GM12892 (cell line): ENCODE measurements around the gene TLE2.
A peak's percentile ranks its signal among the peaks of the same experiment; 100 is the strongest.
"Not testable (repeated sequence)": the region's sequence is repeated elsewhere in the genome, so short reads cannot be mapped to it uniquely, and the experiment has no call there.

Source experiments
- DNase-seq: peaks from one replicate; pipeline ENCODE4 v3.0.0; 2011; ENCODE audit not compliant: insufficient read length
- FAIRE-seq: peaks from 2 replicates; lab custom pipeline; 2011; peaks lifted over from hg19 to GRCh38; lab: Jason Lieb, UNC
- POLR2A ChIP-seq: IDR thresholded peaks from 2 replicates; pipeline ENCODE4 v1.6.1; 2011; ENCODE audit warnings: low read depth, low read length, control low read depth
- POLR2AphosphoS5 ChIP-seq: IDR thresholded peaks from 2 replicates; pipeline ENCODE4 v1.6.1; 2011; ENCODE audit warnings: low read depth, low read length, control low read depth
- TAF1 ChIP-seq: IDR thresholded peaks from 2 replicates; pipeline ENCODE4 v1.6.1; 2011; ENCODE audit warnings: low read depth, mild to moderate bottlenecking, control low read depth, low read length, borderline replicate concordance

TLE2 gene

GRCh38 chr19:3045191-3045590, 16.1 kb upstream of the TLE2 start:
- DNase-seq (no peak), FAIRE-seq (no peak)
- no peak for TF ChIP-seq POLR2AphosphoS5

GRCh38 chr19:3042621-3043267, 13.7 kb upstream of the TLE2 start:
- TF ChIP-seq TAF1 (no peak), POLR2AphosphoS5 (no peak), POLR2A (no peak)
- DNase-seq (no peak), FAIRE-seq (no peak)

DNA sequence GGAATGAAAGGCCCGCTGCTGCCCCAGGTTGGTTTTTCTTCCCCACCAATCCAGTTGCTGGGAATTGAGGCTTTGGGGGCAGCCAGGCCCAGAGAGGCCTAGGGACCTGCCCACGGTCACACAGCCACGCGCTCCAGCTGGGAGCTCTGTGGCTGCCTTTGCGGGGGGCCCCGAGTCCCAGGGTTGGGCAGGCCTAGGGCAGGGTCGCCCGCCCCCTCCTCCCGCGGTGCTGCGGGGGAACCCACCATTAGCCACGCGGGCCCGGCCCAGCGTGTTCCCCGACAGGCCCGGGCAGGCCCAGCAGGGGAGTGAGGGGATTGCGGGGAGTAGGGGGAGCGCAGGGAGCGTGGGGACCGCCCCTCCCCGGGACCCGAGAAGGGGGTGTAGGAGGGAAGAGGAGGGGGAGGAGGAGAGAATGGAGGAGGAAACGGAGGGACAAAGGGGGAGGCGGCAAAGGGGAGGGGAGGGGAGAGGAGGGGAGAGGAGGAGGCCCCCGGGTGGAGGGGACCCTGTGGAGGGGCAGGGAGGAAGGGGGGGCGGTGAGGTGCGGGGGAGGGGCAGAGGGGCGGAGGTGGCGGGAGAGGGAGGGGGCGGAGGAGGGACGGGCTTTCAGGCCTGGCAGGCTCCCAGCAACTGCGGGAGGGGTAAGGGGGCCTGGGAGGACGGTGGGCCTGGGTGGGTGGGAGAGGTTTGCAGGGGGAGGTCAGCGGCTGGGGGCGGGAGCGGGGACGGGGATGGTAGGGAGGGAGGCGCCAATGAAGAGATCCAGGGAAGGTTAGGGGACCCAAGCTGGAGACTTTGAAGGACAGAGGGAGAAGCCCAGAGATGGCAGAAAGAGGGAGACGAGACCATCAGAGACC, 12.9 kb upstream of the TLE2 start:
- no peak for DNase-seq
- TF ChIP-seq POLR2A: no peak
- TF ChIP-seq POLR2AphosphoS5: no peak
- no peak for TF ChIP-seq TAF1
- FAIRE-seq: no peak

DNA sequence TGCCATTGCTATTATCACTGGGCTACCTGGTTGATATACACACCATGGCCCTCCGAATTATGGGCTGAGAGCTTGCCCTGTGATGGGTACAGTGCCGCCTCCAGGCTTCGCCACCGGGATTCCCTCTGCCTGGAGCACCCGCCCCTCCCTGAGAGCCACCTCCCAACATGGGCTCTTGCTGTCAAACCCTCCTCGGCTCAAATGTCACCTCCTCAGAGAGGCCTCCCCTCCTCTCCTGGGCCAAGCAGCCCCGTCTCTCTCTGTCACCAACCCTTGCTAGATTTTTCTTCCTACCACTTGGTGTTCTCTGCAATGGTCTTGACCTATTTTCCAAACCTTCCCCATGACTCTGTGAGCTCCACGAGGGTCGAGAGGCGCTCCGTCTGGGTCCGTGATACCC, 12.2 kb upstream of the TLE2 start:
- DNase-seq: no peak
- FAIRE-seq: no peak
- no peak for TF ChIP-seq POLR2A
- no peak for TF ChIP-seq POLR2AphosphoS5
- no peak for TF ChIP-seq TAF1

DNA sequence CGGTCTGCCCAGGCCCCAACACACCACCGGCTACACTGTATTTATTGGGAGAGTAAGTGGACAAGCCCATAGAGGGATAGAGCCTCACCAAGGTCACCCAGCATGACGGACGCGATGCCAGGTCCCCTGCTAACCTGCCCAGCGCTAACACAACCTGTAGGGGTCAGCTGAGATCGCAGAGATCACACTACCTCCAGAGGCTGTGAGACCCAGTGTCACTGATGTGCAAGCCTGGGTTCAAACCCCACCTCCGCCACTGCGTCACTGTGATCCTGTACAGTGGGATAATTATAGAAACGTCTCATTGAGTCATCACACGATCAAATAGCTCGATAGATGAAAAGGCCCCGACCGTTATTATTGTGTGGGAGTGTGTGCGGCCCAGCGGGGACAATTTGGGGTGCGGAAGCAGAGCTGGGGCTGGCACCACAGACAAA, 10.6 kb upstream of the TLE2 start:
- DNase-seq: no peak
- no peak for TF ChIP-seq TAF1
- no peak for TF ChIP-seq POLR2A
- no peak for TF ChIP-seq POLR2AphosphoS5
- FAIRE-seq: no peak

DNA sequence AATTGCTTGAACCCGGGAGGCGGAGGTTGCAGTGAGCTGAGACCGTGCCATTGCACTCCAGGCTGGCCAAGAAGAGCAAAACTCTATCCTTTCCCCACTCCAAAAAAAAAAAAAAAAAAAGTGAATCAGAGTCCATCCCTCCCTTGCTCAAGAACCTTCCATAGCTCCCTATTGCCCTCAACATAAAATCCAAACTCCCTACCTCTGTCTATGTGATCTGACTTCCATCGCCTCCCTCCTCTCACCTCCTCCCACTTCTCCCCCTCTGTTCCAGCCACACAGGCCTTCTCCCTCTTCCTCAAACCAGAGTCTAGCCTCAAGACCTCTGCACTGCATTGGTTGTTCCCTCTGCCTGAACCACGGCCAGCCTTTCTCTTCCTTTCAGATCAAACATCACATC, 10.0 kb upstream of the TLE2 start:
- no peak for TF ChIP-seq POLR2A
- TF ChIP-seq TAF1: no peak
- no peak for TF ChIP-seq POLR2AphosphoS5
- FAIRE-seq (no peak), DNase-seq (no peak)

GRCh38 chr19:3038214-3038613, 9.1 kb upstream of the TLE2 start:
- TF ChIP-seq POLR2AphosphoS5 (no peak), POLR2A (no peak), TAF1 (no peak)
- DNase-seq: no peak
- FAIRE-seq: no peak

DNA sequence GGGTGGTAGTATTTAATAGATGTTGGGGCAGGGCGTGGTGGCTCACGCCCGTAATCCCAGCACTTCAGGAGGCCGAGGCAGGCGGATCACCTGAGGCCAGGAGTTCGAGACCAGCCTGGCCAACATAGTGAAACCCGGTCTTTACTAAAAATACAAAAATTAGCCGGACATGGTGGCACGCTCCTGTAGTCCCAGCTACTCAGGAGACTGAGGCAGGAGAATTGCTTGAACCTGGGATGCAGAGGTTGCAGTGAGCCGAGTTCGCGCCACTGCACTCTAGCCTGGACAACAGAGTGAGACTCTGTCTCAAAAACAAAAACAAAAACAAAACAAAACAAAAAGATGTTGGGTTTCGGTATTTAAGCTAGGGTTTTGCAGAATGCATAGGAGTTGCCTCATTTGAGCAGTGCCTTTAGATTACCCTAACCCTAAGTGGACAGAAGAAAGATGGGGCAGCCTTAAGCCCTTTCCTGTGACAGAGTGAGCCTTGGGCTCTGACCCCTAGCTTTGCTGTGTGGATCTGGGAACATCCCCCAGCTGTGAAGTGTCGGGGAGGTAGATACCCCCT, 8.0 kb upstream of the TLE2 start:
- not testable (repeated sequence) for DNase-seq, FAIRE-seq

DNA sequence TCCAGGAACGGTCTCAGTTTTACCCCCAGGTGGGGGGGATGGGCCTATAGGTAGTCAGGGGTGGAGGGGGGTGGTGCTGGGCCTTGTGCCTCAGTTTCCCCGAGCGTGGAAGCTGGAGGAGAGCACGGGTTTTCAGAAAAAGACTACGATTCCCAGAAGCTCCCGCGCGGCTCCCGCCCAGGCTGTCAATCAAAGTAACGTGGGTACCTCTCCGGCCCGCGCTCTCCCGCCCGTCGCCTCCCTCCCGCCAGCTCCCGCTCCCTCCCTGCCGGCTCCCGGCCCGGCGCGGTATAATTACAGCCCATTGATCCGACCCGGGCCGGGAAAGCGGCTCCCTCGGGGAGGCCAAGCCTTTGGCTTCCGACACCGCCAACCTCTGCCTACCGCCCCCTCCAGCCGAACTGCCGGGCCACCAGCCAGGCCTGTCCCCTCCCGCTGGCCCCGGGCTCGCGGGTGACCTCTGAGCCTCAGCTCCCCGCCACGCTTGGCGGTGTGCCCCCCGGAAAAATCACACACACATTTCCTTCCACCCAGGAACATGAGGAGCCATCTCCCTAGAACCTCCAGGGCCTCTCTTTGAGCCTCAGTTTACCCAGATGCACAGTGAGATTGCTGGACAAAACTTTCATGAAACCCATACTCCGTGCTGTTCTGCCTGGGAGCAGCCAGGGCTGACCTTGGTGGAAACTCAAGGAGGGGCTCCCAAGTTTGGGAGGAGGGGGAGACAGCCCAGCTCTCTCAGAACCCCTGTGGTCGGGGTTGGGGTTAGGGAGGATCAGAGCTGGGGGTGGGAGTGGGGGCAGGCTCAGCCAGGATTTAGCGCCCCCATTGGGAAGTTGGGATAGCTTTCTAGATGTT, 7.3 kb upstream of the TLE2 start:
- no peak for TF ChIP-seq POLR2A
- TF ChIP-seq POLR2AphosphoS5: no peak
- no peak for TF ChIP-seq TAF1
- DNase-seq: peak; percentile 86
- peak; percentile 63 for FAIRE-seq

DNA sequence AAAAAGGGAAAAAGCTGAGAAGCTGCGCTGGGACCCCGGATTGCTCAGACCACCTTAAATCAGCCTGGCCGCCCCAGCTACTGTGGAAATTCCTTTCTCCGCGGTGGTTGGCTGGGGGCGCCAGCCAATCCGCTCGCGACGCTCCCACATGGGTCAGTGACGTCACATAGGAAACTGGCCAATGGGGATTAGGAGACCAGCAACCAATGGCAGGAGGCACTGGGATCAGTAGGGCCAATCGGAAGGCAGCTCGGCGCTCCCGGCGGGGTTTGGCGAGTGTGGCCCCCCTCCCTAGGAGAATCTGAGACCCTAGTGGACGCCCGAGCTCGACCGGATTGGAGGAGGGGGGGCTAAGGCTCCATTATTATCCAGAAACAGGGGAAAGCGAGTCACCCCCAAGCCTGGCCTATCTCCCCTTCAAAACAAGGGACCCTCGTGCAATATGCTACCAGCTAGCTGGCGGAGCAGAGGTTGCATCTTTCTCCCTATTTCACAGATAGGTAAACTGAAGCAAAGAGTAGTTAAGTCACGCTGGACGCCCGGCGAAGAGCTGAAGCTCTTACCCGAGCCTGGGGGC, 6.5 kb upstream of the TLE2 start:
- DNase-seq: peak; percentile 100
- TF ChIP-seq POLR2A (peak; percentile 44; the same call in 1 of the 2 replicates), POLR2AphosphoS5 (peak; percentile 58; the same call in 1 of the 2 replicates), TAF1 (no peak)
- FAIRE-seq: peak; percentile 98

DNA sequence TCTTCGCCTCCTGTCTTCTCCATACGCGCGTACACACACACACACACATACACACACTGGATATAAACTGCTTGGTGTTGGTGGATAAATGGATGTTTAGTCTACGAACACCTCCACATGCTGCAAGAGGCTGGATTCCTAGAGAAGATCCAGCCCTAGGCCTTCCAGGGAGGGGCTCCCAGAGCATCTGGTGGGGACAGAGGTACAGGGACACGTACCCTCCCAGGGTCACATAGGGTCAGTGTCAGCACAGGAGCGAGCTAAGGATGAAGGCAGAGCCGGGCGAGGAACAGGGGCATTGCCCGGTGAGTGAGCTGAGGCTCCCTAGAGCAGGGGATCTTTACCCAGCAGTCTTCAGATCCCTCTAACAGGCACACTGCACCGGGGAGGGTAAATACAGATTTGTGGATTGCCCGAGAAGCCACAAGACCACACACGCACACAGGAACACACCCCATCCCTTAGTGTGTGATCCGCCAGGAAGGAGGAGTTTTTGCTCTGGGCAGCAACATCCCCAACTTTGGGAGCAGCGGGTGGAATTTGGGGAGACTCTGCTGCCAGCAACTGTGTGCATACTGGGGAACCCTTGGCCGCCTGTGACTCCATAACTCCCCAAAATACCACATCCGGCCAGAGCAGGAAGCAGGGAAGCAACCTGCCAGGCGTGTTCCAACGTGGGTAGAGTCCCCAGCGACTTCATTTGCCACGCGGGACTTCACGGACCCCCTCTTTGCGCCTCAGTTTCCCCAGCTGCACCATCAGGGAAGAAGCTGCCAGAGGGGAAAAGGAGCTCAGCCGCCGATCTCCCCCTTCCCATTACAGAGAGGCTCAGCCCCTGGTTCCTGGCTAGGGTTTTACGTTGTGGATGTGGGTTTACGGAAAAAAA, 5.8 kb upstream of the TLE2 start:
- peak; percentile 67 for FAIRE-seq
- no peak for DNase-seq
- TF ChIP-seq POLR2AphosphoS5 (no peak), POLR2A (no peak), TAF1 (no peak)
